Right cardiac atrium (tissue), 5 donors: ENCODE results near the gene PTPN2. TPM values are rescaled to one million over a fixed set of nuclear protein-coding genes. Genes with fewer than 3 reads are reported as not detected.

Experiments used
- ATAC-seq, 2 donors: fragments of 200-7000 bp; cut with Tn5 transposase; one replicate each; pipeline versions ENCODE4 v1.8.0 to v1.9.1; 2020; ENCODE audit warnings: moderate library complexity in 2 of 2, mild to moderate bottlenecking in 1 of 2
- DNase-seq, 3 donors: peaks; one replicate each; pipeline ENCODE4 v3.0.0-alpha.2; 2020
- H3K27ac ChIP-seq: one replicate; pipeline ENCODE4 v1.5.1; 2013; ENCODE audit warnings: mild to moderate bottlenecking, low read length, control low read depth, moderate library complexity
- H3K27me3 ChIP-seq: one replicate; pipeline ENCODE4 v1.6.1; 2013; ENCODE audit not compliant: control insufficient read depth, insufficient read depth
- H3K4me1 ChIP-seq: one replicate; pipeline ENCODE4 v1.6.1; 2013; ENCODE audit warnings: low read length; ENCODE audit not compliant: control insufficient read depth, insufficient read depth
- H3K4me3 ChIP-seq: one replicate; pipeline ENCODE4 v1.5.1; 2013; ENCODE audit warnings: low read length, control low read depth
- H3K9me3 ChIP-seq: one replicate; pipeline ENCODE4 v1.6.1; 2013; ENCODE audit warnings: low read length; ENCODE audit not compliant: control insufficient read depth
- WGBS: extraction: QIAGEN DNeasy Blood & Tissue Kit; methylation state at CpG from one replicate; pipeline ENCODE4 v1.1.7; 2013; 5-methylcytosine and 5-hydroxymethylcytosine counted together
- intact Hi-C, 4 donors: fragments of 100-400 bp; cut with DNase I; formaldehyde crosslinking; loops; one replicate each; pipeline versions ENCODE4 v1.11.0 to v1.14.0; 2022 to 2023
- polyA plus RNA-seq: library from polyadenylated mRNA; stranded (reverse); fragments of 200-250 nt; gene quantifications from one replicate; pipeline ENCODE4 v1.2.3, GENCODE V29; 2013
- total RNA-seq, 4 donors: library from RNA; stranded (reverse); fragmentation: NEBNext Ultra II Directional; extraction: Animal tissue kit (Norgen Biotek cat#: 25700); gene quantifications; one replicate each; pipeline ENCODE4 v1.2.1, GENCODE V29; 2021
- donor health status: healthy with polysubstance abuse.
- donor health status: DM: no; HTN: yes; CAD: no.
- donor health status: DM: no; HTN: no; CAD: no.
- donor health status: DM: no; HTN: yes; CAD: no; lungs with severe emphysema.
- donor health status: DM: yes; HTN: yes; CAD: no.

PTPN2 gene
- total and polyA plus RNA-seq, 5 donors: 12.3 to 16.5 (median 15.3) TPM

DNA sequence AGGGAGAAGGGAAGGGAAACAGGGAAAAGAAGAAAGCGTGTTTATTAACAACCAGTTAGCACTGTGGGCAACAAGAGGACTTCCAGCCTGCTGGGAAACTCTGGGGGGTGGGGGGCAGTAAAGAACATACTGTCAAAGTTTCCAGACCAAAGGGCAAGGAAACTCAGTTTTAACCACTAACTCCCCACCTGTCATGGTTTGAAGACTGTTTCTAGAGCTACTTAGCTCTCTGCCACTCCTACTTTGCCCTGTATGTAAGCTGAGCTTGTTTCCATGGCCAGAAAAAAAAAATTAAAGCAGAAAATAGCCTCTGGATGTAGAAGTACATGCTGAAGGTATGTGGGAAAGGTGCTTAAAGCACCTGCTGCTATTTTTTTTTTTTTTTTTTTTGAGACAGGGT lies 11.0 kb upstream of the PTPN2 start:
- H3K4me3 ChIP-seq: no peak overlapping the region
- WGBS: 95% methylated on average over 1 of the region's 1 CpG
- intact Hi-C loops: no loop called here
- no peak overlapping the region for H3K27ac ChIP-seq
- no peaks in the 10 kb centered on the region for H3K4me1 ChIP-seq
- DNase-seq (no peak), ATAC-seq (no peak)
- H3K9me3 ChIP-seq: no peaks in the 10 kb centered on the region
- no peaks in the 10 kb centered on the region for H3K27me3 ChIP-seq

DNA sequence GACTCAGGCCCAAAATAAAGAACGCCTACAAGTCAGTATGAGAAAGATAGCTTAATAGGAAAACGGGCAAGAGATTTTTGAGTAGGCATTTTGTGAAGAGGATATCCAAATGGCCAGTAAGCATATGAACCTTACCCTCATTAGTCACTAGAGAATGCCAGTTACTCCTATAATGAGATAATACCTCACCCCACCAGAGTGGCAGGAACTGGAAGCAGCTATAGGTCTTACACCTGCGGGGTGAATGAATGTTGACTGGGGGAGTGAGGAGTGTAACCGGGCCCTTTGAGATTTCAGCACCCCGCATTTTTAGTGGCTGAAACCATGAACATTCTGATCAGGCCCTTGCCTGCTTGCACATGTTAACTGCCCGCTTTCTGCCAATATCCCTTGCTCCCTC lies 7.5 kb upstream of the PTPN2 start:
- intact Hi-C loops: no loop called here
- DNase-seq: no peak
- no peaks in the 10 kb centered on the region for H3K4me1 ChIP-seq
- no peak for ATAC-seq
- H3K27ac ChIP-seq: no peak overlapping the region
- H3K27me3 ChIP-seq: no peaks in the 10 kb centered on the region
- H3K4me3 ChIP-seq: no peak overlapping the region
- WGBS: 83% methylated on average over 6 of the region's 6 CpGs
- no peaks in the 10 kb centered on the region for H3K9me3 ChIP-seq

- Histone ChIP-seq H3K4me1 (no peaks in the 10 kb centered on the region), H3K27ac (no peak overlapping the region), H3K4me3 (no peak overlapping the region), H3K9me3 (no peaks in the 10 kb centered on the region), H3K27me3 (no peaks in the 10 kb centered on the region)
- no peak for ATAC-seq
- 92% methylated on average over 3 of the region's 3 CpGs for WGBS
- intact Hi-C loops: no loop called here
- DNase-seq: no peak
Observed at GRCh38 chr18:12890964-12891363, 6.9 kb upstream of the PTPN2 start.

- no peaks in the 10 kb centered on the region for H3K27me3 ChIP-seq
- WGBS: 27% methylated on average over 2 of the region's 2 CpGs
- no peak overlapping the region for H3K4me3 ChIP-seq
- ATAC-seq (no peak), DNase-seq (no peak)
- H3K9me3 ChIP-seq: no peaks in the 10 kb centered on the region
- intact Hi-C loops: no loop called here
- peaks cover 2% of the 10 kb centered on the region for H3K4me1 ChIP-seq
- no peak overlapping the region for H3K27ac ChIP-seq
Observed at GRCh38 chr18:12886498-12887126, 2.6 kb upstream of the PTPN2 start.

DNA sequence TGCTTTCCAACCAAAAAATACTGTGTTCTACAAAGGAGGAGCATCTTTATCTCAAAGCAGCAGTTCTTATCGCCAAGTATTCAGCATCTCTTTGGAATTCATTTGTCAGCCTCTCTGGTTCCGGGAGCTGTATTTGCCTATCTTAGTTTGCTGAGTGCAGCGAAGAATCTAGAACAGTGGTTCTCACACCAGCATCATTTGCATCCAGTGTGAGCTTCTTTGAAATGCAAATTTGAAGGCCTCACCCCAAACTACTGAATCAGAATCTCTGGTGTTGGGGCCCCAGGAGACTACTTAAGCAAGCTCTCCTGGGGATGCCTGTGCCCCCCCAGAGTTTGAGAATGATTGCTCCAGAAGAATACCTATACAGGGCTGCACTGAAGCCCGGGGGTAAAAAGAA lies 1.5 kb upstream of the PTPN2 start:
- WGBS: 57% methylated on average over 4 of the region's 4 CpGs
- intact Hi-C loops: no loop called here

DNA sequence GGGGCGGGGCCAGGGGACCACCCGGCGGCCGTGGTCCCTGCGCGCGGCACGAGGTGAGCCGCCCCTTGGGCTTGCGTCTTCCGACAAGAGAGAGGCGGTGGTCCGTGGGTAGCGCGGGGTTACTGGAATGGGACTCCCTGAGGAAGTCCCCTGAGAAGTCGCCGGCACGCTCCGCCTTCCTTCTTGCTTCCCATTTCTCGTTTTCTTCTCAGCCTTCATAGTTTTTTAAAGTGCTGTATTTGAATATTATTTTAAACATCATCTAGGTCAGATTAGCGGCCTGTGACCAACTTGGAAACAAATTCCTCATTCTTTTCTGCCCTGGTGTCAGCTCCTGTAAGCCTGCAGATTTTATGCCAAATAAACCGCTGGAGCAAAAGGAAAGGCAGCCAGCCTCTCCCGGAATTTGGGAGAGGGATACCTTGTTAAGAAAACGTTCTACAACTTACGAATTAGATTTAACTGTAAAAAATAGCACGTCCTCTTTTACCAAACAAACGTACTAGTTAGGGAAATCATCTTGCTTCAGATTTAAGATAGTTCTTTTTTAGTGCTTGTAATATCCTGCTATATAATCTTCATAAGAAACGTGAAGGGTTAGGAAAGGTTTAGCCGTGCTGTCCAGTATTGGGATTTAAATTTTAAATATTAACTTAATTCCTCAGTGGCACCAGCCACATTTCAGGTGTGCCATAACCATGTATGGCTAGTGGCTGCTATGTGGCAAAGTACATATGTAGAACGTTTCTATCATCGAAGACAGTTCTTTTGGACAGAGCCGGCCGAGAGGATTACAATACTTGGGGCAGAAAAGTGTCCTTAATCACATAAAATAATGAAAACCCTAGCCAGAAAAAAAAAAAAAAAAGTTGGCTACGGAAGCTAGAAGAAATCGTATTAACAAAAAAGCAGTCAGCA lies 628 bp upstream of the PTPN2 start:
- Histone ChIP-seq H3K27ac (peak overlapping the region; percentile 73), H3K4me1 (peaks cover 2% of the 10 kb centered on the region), H3K27me3 (no peaks in the 10 kb centered on the region), H3K9me3 (no peaks in the 10 kb centered on the region), H3K4me3 (peak overlapping the region; percentile 75)
- DNase-seq (no peak), ATAC-seq (no peak)
- intact Hi-C loops: no loop called here
- WGBS: 11% methylated on average over 34 of the region's 35 CpGs

More for the DNA sequence above, 1.5 kb upstream of the PTPN2 start:
- no peak for ATAC-seq
- Histone ChIP-seq H3K4me3 (no peak overlapping the region), H3K9me3 (no peaks in the 10 kb centered on the region), H3K4me1 (peaks cover 2% of the 10 kb centered on the region), H3K27ac (no peak overlapping the region), H3K27me3 (no peaks in the 10 kb centered on the region)
- DNase-seq: no peak

DNA sequence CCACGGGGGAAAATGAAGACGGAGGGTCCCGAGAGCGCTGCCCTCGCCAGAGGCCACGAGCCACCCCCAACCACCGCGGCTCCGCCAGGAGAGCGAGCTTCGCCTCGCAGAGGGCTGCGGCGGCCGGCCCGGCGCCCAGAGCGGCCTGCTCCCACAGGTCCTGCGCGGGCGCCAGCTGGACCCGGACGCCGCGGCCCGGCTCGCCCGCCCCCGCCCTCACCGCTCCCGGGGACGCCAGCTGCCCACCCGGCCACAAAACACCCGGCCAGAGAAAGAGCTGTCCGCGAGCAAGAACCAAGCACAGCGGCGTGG lies 709 bp downstream of the PTPN2 start:
- Histone ChIP-seq H3K9me3 (no peaks in the 10 kb centered on the region), H3K27ac (peak overlapping the region; percentile 82), H3K27me3 (no peaks in the 10 kb centered on the region), H3K4me3 (peak overlapping the region; percentile 75), H3K4me1 (peaks cover 2% of the 10 kb centered on the region)
- WGBS: under 1% methylated on average over 38 of the region's 38 CpGs
- ATAC-seq (peak; percentile 79 to 85), DNase-seq (no peak)
- intact Hi-C loops: no loop called here

- no peaks in the 10 kb centered on the region for H3K9me3 ChIP-seq
- H3K27me3 ChIP-seq: no peaks in the 10 kb centered on the region
- H3K4me3 ChIP-seq: peak overlapping the region; percentile 75
- WGBS: 8% methylated on average over 22 of the region's 22 CpGs
- peak overlapping the region; percentile 82 for H3K27ac ChIP-seq
- ATAC-seq (no peak), DNase-seq (no peak)
- peaks cover 2% of the 10 kb centered on the region for H3K4me1 ChIP-seq
- intact Hi-C loops: no loop called here
Observed at GRCh38 chr18:12882453-12883371, 1.3 kb downstream of the PTPN2 start.

GRCh38 chr18:12880541-12880910 lies 3.5 kb downstream of the PTPN2 start:
- intact Hi-C loops: no loop called here
- 81% methylated on average over 2 of the region's 2 CpGs for WGBS
- H3K27me3 ChIP-seq: no peaks in the 10 kb centered on the region
- DNase-seq (no peak), ATAC-seq (no peak)
- peaks cover 4% of the 10 kb centered on the region for H3K4me1 ChIP-seq
- no peaks in the 10 kb centered on the region for H3K9me3 ChIP-seq
- H3K4me3 ChIP-seq: no peak overlapping the region
- no peak overlapping the region for H3K27ac ChIP-seq

DNA sequence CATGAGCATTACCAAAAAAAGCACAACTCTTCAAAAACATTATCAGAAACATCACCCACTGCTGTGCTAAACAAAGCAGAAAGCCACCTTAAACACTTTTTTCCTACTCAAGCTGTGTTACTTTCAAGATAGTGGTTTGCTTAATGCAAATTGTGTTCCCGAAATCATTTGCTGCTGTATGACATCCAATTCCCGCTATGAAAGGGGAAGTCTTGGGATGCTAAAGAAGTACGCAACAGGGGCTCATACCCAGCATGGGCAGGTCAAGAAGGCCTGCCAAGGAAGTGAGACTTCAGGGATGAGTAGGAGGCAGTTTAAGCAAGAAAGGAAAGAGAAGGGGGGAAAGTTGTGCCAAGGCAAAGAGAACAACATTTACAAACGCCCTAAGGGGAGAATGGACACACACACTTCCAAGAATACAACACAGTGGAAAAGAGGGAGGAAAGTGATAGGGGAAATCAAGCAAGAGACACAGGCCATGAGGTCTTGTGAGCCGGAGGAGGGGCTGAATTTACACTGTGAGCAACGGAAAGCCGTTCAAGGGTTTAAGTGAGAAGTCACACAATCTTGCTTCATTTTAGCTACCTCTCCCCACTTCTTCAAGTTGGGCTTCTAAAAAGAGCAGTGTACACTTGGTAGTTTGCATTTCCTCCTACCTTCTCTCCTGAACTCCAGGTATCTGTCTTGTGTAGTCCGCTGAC lies 4.0 kb downstream of the PTPN2 start:
- Histone ChIP-seq H3K9me3 (no peaks in the 10 kb centered on the region), H3K4me3 (no peak overlapping the region), H3K4me1 (peaks cover 4% of the 10 kb centered on the region), H3K27me3 (no peaks in the 10 kb centered on the region), H3K27ac (no peak overlapping the region)
- ATAC-seq (no peak), DNase-seq (no peak)
- WGBS: 72% methylated on average over 8 of the region's 8 CpGs
- intact Hi-C loops: no loop called here
